ENCODE data around the gene RB1.
"Not testable (repeated sequence)": the region's sequence is repeated elsewhere in the genome, so short reads cannot be mapped to it uniquely, and the experiment has no call there.

The RB1 gene

DNA sequence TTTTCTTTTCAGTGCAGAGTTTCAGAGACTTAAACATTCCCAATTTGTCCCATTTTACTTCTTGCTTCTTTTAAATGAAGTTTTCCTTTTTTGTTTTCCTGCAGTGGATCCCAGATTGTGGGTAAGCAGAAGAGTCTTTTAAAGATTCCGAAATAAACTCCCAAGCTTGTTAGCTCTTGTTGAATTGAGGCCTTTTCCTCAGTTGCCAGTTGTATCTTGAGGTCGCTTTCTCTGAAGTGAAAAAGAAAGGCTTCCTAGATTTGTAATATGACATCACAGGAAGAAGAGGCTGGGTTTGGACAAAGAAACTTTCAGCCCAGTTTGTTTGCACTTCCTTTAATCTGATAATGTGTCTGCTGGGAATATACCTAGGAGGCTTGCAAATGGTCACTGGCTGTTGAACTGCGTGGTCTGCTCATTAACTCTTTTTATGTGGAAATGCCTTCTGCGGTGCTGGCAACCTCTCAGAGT is 109.4 kb downstream of the RB1 start, which contains the start of gene LPAR6:
Gene LPAR6, minus strand, starts transcription at position 233 of the 471 bp plus-strand sequence. CDS start 690 bp downstream, outside the sequence.
- no peak for TF ChIP-seq Cebpa-rat (IDR thresholded peaks at IDR 0.05)
- Histone ChIP-seq H4K20me1 (no peaks in the 10 kb centered on the region), H3K9me3 (peaks cover 33% of the 10 kb centered on the region), H3K9ac (peak within 1 kb of the TSS; percentile 80), H3K36me3 (peaks cover 40% of the 10 kb centered on the region), H3K27ac (peak within 1 kb of the TSS; percentile 75), H3K4me2 (peak within 1 kb of the TSS; percentile 62), H3K27me3 (no peaks in the 10 kb centered on the region), H3K4me1 (peaks cover 12% of the 10 kb centered on the region), H3K4me3 (peak within 1 kb of the TSS; percentile 68)

DNA sequence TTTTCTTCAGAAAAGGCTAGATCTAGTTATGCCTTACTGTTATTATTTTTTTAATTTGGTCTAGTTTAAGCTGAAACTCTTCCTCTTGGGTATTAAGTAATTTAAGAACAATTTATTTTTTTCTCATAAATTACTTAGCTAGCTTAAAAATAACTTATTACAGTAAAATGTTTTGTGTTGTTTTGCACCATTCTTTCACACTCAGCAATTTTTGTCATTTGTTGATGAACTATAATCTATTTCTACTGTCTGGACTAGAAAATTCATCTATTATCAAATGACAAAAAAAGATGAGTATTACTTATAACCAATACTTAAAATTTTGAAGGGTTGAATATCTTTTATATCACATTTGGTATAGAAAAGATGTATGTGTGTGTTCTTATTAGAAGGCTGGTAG is 111.0 kb downstream of the RB1 start:
- H3K36me3 ChIP-seq: peaks cover 44% of the 10 kb centered on the region
- no peak overlapping the region for H3K4me3 ChIP-seq
- no peak for TF ChIP-seq Cebpa-rat (IDR thresholded peaks at IDR 0.05)
- H3K9me3 ChIP-seq: peaks cover 49% of the 10 kb centered on the region
- H3K4me1 ChIP-seq: peaks cover 9% of the 10 kb centered on the region; the same call in 1 of the 2 replicates
- H3K27me3 ChIP-seq: no peaks in the 10 kb centered on the region
- no peak overlapping the region for H3K4me2 ChIP-seq
- H3K27ac ChIP-seq: no peak overlapping the region
- no peaks in the 10 kb centered on the region for H4K20me1 ChIP-seq
- H3K9ac ChIP-seq: no peak overlapping the region

DNA sequence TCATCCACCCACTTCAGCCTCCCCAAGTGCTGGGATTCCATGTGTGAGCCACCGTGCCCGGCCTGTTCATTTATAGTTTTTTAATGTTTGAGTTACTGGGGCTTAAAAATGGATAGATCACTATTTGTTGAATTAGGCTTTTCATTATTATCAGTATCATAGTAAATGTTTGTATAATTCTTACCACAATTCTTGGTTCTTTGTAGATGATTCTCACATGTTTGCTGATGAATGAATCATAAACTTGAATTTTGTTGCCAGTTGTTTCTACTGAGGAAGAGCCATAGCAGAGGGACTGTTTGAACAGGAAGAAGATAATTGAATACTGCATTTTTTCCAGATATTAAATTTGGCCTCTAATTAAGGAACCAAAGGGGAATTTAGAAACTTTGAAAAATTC is 112.0 kb downstream of the RB1 start:
- Histone ChIP-seq H3K4me2 (no peak overlapping the region), H4K20me1 (no peaks in the 10 kb centered on the region), H3K27me3 (no peaks in the 10 kb centered on the region), H3K9ac (no peak overlapping the region), H3K27ac (no peak overlapping the region), H3K4me3 (no peak overlapping the region), H3K9me3 (peaks cover 59% of the 10 kb centered on the region), H3K36me3 (peaks cover 46% of the 10 kb centered on the region), H3K4me1 (peaks cover 9% of the 10 kb centered on the region; the same call in 1 of the 2 replicates)
- no peak for TF ChIP-seq Cebpa-rat (IDR thresholded peaks at IDR 0.05)

DNA sequence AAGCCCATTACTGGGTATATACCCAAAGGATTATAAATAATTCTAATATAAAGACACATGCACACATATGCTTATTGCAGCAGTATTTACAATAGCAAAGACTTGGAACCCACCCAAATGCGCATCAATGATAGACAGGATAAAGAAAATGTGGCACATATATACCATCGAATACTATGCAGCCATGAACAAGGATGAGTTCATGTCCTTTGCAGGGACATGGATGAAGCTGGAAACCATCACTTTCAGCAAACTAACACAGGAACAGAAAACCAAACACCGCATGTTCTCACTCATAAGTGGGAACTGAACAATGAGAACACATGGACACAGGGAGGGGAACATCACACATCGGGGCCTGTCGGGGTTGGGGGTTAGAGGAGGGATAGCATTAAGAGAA is 118.5 kb downstream of the RB1 start:
- H3K4me3 ChIP-seq, H3K4me2 ChIP-seq, H3K27ac ChIP-seq, H3K9ac ChIP-seq, H3K27me3 ChIP-seq, H3K4me1 ChIP-seq, H4K20me1 ChIP-seq: not testable (repeated sequence)
- Histone ChIP-seq H3K36me3 (peaks cover 45% of the 10 kb centered on the region), H3K9me3 (peaks cover 47% of the 10 kb centered on the region)

DNA sequence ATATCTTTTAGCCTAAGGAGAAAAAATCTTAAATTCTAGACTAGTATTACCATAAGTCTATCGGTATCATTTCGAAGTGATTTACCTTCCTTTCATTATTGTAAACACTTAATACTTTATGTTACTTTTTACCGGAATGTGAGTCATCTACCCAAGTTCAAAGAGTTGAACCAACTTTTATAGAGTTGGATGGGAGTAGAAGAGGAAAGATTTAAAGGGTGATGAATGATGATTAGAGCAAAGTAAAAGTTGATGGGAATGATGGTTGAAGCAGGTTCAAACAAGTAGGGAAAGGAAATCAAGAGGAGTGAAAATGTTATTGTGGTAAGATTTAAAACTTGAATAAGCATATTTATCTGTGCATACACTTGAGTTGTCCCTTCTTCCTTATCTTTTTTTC is 120.7 kb downstream of the RB1 start:
- Histone ChIP-seq H3K36me3 (peaks cover 33% of the 10 kb centered on the region), H3K27me3 (no peaks in the 10 kb centered on the region), H3K27ac (no peak overlapping the region), H3K9me3 (peaks cover 25% of the 10 kb centered on the region), H3K4me3 (no peak overlapping the region), H3K4me1 (no peaks in the 10 kb centered on the region), H3K4me2 (no peak overlapping the region), H4K20me1 (no peaks in the 10 kb centered on the region), H3K9ac (no peak overlapping the region)
- no peak for TF ChIP-seq Cebpa-rat (IDR thresholded peaks at IDR 0.05)

DNA sequence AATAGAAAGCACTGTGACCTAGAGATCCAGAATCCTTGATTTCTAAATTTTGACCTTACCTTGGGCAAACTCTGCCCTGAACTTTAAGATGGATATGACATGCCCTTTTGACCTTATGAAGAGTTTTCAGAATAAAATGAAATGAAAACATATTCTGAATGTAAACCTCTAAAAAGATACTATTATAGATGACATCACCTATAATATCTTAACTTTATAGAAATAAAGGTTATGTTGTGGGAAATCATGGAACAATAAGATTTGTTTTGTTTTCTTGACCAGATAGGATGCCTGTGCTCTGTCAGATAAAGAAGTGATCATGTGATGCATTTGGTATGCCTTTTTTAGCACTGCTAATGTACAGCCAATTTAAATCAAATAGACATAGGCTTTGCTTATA is 122.5 kb downstream of the RB1 start:
- H3K27ac ChIP-seq: no peak overlapping the region
- no peaks in the 10 kb centered on the region for H4K20me1 ChIP-seq
- H3K4me2 ChIP-seq: no peak overlapping the region
- no peak for TF ChIP-seq Cebpa-rat (IDR thresholded peaks at IDR 0.05)
- peaks cover 14% of the 10 kb centered on the region for H3K4me1 ChIP-seq
- peaks cover 26% of the 10 kb centered on the region for H3K36me3 ChIP-seq
- H3K9ac ChIP-seq: no peak overlapping the region
- H3K9me3 ChIP-seq: peaks cover 6% of the 10 kb centered on the region; the same call in 1 of the 2 replicates
- no peaks in the 10 kb centered on the region for H3K27me3 ChIP-seq
- H3K4me3 ChIP-seq: no peak overlapping the region

DNA sequence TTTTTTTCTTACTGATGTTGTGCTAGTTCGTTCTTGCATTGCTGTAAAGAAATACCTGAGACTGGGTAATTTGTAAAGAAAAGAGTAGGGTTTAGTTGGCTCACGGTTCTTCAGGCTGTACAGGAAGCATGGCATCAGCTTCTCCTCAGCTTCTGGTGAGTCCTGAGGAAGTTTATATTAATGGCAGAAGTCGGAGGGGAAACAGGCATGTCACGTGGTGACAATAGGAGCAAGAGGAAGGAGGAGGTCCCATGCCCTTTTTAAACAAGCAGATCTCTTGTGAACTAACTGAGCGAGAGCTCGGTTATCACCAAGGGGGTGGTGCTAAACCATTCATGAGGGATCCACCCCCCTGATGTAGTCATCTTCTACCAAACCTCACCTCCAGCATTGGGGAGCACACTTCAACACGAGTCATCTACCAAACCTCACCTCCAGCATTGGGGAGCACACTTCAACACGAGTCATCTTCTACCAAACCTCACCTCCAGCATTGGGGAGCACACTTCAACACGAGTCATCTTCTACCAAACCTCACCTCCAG is 123.3 kb downstream of the RB1 start:
- H3K4me2 ChIP-seq, H3K27ac ChIP-seq: not testable (repeated sequence)
- peaks cover 22% of the 10 kb centered on the region for H3K36me3 ChIP-seq

DNA sequence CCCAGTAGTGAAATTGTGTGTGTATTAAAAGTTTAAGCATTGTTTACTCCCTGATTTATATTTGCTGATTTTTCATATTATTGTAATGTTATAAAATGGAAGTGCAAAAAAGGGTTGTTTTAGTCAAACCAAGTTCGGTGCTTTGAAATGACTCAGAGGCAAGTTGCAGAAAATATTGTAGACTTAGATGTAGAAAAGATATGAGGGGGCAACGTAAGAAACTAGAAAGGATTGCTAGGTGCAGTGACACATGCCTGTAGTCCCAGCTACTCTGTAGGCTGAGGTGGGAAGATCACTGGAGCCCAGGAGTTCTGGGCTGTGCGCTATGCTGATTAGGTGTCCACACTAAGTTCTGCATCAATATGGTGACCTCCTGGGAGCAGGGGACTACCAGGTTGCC is 125.5 kb downstream of the RB1 start:
- H4K20me1 ChIP-seq: no peaks in the 10 kb centered on the region
- no peak overlapping the region for H3K4me2 ChIP-seq
- no peak overlapping the region for H3K27ac ChIP-seq
- no peaks in the 10 kb centered on the region; the same call in 1 of the 2 replicates for H3K9me3 ChIP-seq
- TF ChIP-seq Cebpa-rat (IDR thresholded peaks at IDR 0.05): no peak
- H3K27me3 ChIP-seq: no peaks in the 10 kb centered on the region
- H3K4me1 ChIP-seq: peaks cover 23% of the 10 kb centered on the region
- H3K9ac ChIP-seq: no peak overlapping the region
- no peak overlapping the region for H3K4me3 ChIP-seq
- peaks cover 20% of the 10 kb centered on the region for H3K36me3 ChIP-seq

More for the DNA sequence above, 123.3 kb downstream of the RB1 start:
- not testable (repeated sequence) for H3K9ac ChIP-seq, H3K9me3 ChIP-seq, H3K4me3 ChIP-seq, H4K20me1 ChIP-seq, H3K27me3 ChIP-seq
- H3K4me1 ChIP-seq: peaks cover 22% of the 10 kb centered on the region

DNA sequence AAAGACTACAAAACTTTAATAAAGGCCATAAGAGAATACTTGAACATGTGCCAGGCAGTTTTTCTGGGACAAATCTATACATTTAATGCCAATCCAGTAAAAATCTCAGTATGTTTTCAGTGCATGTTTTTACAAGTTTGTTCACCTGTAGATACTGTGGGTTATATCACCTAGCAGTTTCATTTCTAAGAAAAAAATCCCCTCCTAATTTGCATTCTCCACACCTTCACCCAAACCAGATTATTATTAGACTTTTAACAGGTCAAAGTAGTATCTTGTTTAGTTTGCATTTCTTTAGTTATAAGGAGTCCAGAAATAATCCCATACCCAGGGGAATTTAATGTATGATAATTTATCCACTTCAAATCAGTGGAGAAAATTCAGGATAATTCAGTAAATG is 126.3 kb downstream of the RB1 start:
- TF ChIP-seq Cebpa-rat (IDR thresholded peaks at IDR 0.05): no peak
- no peak overlapping the region for H3K4me2 ChIP-seq
- H3K36me3 ChIP-seq: peaks cover 27% of the 10 kb centered on the region
- H3K4me1 ChIP-seq: peaks cover 23% of the 10 kb centered on the region
- H4K20me1 ChIP-seq: no peaks in the 10 kb centered on the region
- H3K4me3 ChIP-seq: no peak overlapping the region
- H3K27me3 ChIP-seq: no peaks in the 10 kb centered on the region
- no peak overlapping the region for H3K27ac ChIP-seq
- peaks cover 6% of the 10 kb centered on the region; the same call in 1 of the 2 replicates for H3K9me3 ChIP-seq
- H3K9ac ChIP-seq: no peak overlapping the region

DNA sequence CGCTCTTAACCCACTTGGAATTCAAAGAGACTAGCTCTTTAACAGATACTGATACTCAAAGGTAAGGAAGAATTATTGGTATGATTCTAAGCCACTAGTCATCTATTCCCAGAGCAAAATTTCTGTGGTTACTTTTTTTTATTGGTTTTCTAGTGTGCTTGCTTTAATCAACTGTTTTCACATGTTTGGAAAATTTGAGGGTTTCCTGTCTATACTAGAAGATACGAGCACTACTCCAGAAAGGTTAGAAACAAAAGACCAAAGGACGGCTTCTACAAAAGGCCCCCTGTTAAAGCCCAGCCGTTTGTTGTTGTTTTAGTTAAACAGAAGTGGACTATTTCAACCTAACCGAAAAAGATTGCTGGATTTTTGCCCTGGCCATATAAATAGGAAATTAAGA is 127.9 kb downstream of the RB1 start:
- peaks cover 23% of the 10 kb centered on the region for H3K4me1 ChIP-seq
- no peak overlapping the region for H3K4me3 ChIP-seq
- H3K4me2 ChIP-seq: peak overlapping the region; percentile 6; the same call in 1 of the 2 replicates
- H3K27me3 ChIP-seq: no peaks in the 10 kb centered on the region
- H3K27ac ChIP-seq: peak overlapping the region; percentile 51; the same call in 1 of the 2 replicates
- H3K36me3 ChIP-seq: peaks cover 25% of the 10 kb centered on the region
- TF ChIP-seq Cebpa-rat (IDR thresholded peaks at IDR 0.05): no peak
- H3K9ac ChIP-seq: no peak overlapping the region; the same call in 1 of the 2 replicates
- H4K20me1 ChIP-seq: no peaks in the 10 kb centered on the region
- peaks cover 6% of the 10 kb centered on the region; the same call in 1 of the 2 replicates for H3K9me3 ChIP-seq

Measured in BLaER1 (cell line).